Right renal cortex interstitium (tissue), 3 donors: ENCODE results near the gene DSC3. TPM values are rescaled to one million over a fixed set of nuclear protein-coding genes. Genes with fewer than 3 reads are reported as not detected.
A peak's percentile ranks its signal among the peaks of the same experiment; 100 is the strongest.

Experiments
- DNase-seq, 3 donors: peaks; one replicate each; pipeline ENCODE4 v3.0.0-alpha.2; 2013; ENCODE audit warnings: low read depth in 3 of 3, low spot score in 2 of 3
- polyA plus RNA-seq, 3 donors: library from polyadenylated mRNA; unstranded; fragments of 120-200 nt; gene quantifications; one replicate each; pipeline ENCODE4 v1.2.1, GENCODE V29; 2013; ENCODE audit not compliant: insufficient read length in 3 of 3

DSC3 gene
- polyA plus RNA-seq: 1 to 10 TPM; 1.7 to 4.4 (median 2.3) TPM

DNA sequence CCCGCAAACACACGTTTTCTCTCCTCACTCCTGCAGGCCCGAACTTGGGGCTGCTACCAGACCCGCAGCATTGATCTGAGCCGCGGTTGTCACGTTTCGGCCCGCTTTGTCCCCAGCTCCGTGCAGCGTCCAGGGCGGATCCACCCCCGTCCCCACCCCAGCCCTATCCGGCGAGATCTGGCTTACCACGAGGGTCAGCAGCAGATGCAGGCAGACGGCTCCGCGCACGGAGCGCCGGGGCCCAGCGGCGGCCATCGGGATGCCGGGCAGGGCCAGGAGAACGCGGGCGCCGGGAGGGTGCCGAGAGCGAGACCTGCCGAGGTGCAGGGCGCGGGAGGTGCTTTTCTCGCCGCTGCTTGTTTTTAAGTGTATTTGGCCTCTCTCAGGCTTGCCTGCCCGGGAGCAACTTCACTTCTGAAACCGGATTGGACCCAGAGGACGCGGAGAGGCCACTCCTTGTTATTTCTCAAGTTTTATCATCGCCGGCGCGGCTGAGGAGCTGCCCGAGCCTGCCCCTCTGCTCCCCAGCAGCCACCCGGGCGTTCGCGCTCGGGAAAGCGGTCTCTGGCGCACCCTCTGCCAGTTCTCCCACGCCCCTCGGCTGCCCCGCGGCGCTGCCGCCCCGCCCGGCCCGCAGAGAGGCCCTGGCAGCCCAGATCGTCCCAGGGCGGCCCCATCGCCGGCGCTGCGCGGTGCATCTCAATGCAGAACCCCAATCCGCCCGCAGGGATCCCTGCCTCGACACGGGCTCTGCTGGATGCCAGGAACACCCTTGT, at the start of gene DSC3:
TSS of gene DSC3 (minus strand) at position 337 of the 776 bp plus-strand sequence. CDS start at position 255, 82 bp downstream.
- DNase-seq: peak in 1 of 3 donors; percentile 34

DNA sequence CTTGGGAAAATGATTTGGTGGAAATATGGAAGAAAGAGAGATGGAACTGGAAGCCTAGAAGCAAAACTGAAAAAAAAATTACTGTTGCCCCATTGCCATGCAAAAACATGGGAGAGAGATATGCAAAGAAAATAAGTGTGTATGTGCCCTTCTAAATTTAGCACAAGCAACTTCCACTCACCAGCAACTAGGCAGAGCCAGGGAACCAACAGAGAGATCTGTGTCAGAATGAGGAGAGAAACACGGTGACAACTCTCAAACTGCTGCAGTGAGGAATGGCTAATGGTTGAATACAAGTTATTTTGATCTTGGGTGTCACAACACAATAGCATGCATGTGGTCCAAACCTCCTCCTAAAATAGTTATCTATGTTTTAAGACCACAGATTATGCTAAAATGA, 48.8 kb upstream of the DSC3 start:
- DNase-seq: no peak

DNA sequence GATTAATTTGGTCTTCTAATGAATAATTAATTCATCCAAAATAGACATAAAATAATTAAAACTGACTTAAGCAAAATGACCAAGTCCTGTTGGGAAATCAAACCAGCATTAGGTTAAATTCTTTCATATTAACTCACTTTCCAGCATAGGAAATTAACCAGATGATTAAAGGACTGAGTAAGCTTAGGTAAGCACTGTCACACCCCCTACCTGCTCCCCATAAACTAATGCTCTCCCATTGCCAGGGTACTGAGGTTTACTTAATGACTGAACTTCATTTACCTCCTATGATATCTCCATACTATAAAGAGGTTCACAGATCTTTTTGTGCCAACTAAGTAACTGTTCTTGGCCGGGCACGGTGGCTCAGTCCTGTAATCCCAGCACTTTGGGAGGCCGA, 46.0 kb upstream of the DSC3 start:
- DNase-seq: no peak

DNA sequence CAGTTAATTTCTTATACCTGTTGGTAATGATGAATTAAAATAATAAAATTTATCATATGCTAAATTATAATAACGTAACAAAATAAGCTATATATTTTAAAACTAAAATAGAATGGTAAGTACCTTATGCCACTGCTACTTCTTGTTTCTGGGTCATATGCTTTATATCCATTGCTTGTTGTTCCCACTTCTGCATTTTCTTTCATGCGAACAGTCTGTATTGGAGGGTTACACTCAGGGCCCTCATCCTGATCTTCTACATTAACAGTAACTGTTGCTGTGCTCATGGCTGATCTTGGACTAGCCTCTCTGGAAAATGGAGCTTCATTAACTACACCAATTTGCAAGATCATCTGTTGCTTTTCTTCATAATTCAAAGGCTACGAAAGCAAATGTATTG, 37.4 kb upstream of the DSC3 start:
- no peak for DNase-seq

DNA sequence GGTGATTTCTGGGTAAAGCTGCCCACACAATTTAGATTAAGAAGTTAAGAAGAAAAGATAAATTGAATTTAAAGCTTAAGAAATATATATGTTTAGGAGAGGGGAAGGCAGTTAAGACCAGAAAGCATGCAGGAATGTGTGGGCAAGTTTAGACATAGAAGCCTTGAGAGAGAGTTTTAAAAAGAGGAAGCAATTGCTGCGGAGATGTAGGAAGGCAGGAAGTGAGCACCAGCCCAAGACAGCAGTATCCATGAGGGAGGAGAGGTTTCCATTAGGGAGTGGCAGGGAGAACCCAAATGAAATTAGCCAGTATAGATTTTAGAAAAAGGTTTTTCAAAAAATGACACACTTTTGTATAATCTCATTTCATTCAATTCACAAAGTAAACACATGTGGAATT, 35.3 kb upstream of the DSC3 start:
- no peak for DNase-seq

DNA sequence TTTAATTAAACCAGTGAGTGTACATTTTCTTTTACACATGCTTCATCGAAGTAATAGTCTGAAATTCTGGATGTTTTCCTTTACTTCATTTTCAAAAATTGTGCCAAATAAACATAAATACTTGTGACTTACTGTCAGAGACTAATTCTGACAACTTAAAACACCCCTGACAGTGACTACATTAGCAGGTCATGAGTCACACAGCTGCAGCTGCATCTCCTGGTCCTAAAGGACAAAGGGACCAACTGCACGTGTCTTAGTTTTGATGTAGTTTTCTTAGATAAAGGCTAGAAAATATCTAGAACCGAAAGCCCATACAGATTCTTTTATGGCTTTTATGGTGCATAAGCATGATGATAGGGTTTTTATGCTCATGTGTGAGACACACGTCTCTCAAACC, 29.6 kb upstream of the DSC3 start:
- no peak for DNase-seq

DNA sequence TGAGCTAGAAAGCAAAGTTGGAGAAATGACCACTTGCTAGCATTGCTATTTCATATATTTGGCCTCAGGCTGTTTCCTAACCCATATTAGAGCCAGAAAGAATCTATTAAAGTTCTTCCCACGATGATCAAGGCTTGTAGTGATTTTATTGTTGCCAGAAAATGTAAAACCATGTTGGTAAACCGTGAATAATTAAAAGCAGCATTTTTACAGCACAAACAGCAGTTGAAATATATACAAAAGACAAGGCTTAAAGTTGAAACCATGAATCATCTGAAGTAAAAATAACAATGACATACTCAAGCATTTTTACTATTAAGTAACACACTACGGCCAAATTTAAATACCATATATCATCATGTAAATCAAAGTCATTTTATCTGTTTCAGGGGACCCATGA, 27.7 kb upstream of the DSC3 start:
- no peak for DNase-seq

DNA sequence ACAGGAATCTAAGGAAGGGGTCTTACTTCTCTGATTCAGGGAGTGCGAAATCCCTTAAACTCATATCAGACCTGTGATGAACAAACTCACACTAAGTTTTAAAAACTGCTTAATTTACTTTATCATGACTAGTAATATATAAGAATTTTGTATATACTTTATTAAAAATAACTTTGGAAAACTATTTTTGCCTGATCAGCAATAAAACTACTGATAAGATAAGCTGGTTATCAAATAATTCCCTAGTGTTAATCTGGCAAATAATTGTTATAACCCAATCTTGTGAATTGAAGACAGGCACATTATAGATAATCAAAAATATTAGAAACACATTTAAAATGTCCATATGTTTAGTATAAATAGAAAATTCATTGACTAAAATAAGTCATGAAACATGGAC, 23.7 kb upstream of the DSC3 start:
- no peak for DNase-seq

DNA sequence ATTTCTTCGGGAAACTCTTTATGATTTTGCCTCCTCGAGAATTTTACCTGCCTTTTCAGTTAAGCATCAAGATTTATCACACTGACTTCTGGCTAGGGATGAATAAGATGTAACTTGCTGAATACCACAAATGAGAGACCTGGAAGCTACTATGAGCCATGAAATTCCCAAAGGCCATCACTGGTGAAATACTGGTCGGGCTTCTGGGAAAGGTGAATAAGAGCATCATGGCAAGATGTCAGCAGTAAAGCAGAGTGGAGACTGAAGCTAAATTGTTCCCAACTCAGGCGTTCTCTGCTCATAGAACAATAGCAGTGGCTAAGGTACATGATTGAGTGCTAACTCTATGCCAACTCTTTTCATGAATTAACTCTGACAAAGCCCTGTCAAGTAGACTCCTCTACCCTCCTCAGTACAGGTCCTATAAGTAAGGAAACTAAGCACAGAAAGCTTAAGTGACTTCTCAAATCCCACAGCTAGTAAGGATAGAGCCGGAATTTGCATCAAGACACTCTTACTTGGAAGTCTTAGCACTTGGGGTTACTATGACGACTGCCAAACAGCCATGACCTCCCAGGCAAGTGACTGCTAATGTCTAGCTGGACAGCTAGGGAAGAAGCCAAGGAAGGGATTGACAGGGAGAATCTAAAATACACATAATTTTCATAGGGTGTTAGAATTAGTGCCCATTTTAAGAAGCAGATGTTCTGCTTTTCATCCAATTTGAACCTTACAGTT, 22.7 kb upstream of the DSC3 start:
- no peak for DNase-seq

DNA sequence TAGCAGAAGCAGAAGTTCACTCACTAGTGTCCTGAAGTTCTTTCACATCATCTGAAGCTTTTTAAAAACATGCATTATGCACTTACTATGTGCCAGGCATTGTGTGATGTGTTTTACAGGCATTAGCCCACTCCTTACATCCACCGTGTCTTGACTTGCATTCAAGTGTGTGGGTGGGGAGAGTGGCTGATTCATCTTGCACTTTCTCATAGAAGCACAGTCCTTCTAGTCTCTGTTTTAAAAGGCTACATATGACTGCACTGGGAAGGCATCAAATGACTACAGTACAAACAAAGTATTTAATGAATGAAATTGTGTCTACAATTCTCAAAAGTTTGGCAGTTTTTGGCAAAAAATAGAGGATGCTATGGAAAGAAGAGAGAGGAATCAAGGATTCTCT, 21.6 kb upstream of the DSC3 start:
- no peak for DNase-seq

DNA sequence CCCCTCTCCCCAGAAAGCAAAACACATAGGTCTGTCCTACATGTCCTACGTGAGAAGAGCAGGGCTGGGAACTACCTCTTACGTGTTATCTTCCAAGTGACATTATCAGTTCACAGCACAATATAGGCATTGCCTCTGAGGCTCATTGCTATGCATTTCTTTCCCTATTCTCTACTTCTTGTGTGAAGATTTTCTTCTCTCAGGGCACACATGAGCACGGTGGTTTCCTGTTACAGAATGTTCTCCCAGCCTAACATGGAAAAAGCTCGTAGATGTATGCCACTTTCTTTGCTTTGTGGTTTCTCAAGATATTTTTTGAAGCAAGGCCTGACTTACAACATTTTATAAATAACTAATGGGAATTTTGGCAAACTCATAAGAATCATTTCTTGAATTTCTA, 19.4 kb upstream of the DSC3 start:
- no peak for DNase-seq

DNA sequence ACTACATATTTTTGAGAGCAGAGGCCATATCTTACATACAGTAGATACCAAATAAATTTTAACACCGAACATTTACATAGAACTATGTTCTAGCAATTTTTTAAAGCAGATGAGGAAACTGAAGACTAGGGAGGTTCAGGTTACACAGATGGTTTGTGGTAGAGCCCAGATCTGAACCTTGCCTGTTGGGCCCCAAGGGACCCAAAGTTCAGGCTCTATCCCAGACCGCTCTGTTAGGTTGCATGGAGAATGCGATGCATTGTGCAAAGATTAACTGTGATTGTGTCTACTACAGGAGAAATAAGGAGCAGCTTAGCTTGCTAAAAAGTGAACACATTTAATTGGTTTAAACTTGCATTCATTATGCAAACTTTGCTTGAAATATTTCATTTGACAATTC, 16.4 kb upstream of the DSC3 start:
- no peak for DNase-seq

DNA sequence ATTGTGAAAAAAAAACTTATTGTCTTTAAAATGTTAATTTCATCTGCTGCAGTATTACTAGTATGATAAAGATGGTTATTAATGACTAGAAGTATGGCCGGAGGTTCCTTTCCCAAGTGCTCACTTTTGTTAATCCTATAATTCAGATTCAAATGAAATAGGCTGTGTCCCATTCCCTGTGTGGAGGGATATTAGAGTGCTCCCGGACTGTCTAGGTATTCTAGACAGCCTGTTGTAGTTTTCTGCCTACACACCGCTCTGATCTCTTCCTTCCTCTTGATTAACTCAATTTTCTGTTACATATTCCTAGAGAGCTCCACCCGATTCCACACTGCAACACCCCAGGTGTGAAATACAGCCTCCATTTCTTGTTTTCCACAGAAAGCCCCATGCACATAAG, 15.4 kb upstream of the DSC3 start:
- no peak for DNase-seq

DNA sequence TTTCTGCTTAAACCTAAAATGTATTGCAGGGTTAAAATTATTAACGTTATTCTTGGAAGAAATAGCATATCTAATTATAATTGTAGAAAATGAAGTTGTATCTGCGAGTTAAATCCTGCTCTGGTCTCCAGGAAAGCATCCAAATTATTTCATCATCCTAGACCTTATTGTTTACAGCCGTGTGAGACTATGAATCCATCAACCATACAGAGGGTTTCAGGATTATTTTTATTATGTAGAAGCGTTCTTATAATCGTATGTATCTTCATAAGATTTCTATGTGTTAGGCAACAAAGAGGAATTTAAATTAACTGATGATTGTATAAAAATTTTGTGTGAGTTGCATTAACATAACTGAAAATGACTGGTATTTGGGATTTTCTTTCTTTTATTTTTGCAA, 14.5 kb upstream of the DSC3 start:
- no peak for DNase-seq

DNA sequence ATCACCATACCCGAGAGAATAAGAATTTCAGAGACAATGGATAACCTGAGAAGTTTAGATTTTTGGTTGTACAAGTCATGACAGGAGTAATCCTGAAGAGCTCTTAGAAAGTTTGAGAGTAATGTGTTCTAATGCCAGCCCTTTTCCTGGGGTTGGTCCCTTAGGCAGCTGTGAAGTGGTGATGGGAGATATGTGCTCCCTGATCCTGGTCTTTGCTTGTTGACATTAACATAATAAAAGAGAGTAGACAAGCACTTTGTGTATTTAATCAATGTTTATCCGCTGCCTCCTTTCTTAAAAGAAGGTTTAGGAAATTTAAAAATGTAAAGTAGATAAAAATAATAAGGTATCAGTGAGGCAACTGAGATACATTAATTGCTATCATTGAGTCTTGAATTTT, 13.8 kb upstream of the DSC3 start:
- DNase-seq: no peak

DNA sequence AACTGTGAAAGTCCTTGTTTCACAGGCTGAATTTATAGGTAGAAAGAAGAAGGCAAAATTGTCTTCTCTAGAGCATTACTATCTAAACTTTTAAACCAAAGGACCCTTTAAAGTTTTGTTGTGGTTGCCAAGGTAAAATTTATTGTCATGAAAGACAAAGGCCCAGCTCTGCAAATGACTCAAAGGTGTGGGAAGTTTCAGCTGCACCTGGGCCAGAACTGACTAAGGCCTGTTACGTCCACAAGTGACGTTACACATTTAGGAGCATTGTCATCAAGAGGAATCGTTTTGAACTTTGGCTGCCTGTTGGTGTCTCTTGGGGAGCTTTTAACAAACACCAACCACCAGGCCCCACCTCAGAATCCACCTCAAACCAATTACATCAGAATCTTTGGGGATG, 8.1 kb upstream of the DSC3 start:
- DNase-seq: no peak

DNA sequence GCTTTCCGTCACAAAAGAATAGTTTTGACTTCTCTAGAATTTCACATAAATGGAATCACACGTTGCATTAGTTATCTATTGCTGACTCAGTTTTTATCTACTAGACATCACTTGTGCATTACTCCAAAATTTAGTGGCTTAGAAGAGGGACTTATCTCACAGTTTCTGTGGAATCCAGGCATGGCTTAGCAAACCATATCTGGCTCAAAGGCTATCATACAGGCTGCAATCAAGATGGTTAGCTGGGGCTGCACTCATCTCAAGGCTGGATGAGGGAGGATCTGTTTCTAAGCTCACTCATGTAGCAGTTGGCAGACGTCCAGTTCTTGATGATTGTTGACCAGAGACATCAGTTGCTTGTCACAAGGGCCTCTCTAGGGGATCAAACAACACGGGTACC, 6.6 kb upstream of the DSC3 start:
- no peak for DNase-seq

DNA sequence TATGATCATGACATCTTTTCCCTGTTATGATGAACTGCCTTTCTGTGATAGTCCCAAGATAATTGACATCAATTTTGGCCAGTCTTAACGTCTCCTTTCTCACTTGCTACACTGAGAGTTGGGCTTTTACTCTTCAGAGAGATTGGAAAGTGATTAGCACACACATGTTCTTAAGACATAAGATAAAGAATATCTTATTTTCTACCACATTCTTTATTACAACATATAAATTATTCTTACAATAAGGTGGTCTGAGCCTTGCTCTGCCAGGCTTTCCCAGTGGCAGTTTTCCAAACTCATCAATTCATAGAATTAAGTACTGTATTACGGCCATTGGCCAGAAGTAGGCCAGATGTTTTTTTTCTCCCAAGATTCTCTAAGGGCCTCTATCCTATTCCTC, 5.7 kb upstream of the DSC3 start:
- DNase-seq: no peak

DNA sequence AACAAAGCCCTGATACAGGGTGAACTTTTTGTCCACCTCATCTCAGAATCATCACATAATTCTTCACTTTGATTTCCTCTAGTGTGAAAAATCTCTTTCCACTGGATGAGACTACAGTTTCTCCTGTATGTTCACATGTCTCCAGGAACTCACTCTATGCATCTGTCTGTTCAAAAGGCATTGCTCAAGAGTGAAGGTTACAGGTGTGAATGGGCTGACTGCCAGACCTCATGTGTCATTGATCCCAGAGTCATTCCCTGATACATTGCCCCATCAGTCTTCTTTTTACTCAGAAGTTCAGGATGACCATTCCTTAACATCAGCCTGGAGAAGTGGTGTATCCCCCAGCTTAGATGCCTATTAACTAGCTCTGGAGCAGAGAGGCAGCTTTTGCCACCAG, 4.4 kb upstream of the DSC3 start:
- no peak for DNase-seq

DNA sequence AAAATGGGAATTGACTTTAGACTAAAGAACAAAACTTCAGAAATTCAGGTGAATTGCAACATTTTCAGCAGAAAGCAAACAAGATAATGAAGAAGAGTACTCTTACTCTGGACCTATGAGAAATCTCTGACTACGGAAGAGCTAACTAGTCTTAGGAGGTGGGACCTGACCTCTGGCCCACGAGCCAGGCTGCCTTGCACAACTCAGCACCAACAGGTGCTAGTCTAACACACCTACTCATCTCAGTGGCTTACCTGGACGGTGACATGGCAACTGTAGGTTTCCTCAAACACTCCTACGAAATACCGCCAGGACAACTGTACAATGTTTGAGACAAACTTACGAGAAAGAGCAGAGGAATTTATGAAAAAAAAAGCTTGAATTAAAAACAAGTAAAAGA, 3.1 kb upstream of the DSC3 start:
- no peak for DNase-seq

DNA sequence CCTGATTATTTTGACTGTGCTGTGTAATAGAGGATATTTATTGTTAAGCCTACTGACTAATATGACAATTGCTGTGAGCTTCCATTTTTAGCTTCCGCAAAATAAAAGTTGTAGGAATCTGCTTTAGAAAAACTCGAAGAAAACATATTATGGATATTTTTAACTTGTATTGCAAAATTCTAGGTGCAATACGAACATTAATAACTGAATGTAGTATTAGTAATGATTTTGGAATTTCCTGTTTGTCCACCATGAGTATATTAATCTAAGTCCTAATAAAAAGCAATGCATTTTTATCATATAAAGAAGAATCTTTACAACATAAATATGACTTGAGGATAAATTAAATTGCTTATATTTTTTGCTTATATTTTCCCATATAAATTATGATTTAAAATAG, 2.4 kb upstream of the DSC3 start:
- no peak for DNase-seq

DNA sequence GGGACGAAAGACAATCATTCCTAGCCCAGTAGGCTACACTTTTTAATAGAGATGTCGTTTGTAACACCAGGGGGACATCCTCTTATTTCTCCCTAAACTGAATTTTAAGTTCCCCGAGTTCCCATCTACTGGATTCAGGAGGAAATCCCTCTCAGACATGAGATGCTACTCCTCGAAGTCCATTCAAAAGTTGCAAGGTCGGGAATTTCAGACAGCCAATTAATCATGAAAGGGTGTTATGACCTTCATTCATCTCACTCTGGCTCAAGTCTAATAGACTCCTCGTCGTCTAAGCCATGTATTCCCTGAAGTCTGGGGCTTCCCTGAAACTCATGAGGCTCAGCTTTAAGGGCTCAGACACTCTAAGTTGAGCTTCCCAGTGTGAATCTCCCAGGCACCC, 1.2 kb upstream of the DSC3 start:
- DNase-seq: no peak

DNA sequence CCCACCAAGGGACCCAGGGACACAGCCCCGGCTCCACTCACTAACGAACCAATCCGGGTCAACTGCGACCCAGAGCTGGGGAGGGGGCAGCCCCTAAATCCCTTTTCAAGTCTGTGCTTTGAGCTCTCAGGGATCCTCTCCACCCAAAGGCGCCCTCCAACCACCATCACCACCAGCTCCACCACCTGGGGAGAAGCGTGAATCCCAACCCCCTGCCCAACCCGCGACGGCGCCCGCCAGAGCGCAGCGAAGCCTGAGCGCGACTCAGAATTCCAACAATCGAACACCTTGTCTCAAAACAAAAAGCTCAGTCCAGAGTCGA, 497 bp downstream of the DSC3 start:
- DNase-seq: no peak
